ENCODE data around the gene MS4A6A. TPM values are rescaled to one million over a fixed set of nuclear protein-coding genes. Genes with fewer than 3 reads are reported as not detected.
A peak's percentile ranks its signal among the peaks of the same experiment; 100 is the strongest.

Gene MS4A6A
- total and polyA plus RNA-seq, 9 of the 15 experiments (the other 6 are each of a cell fraction or from before 2014, with no cell fraction given): 0.57 to 9.5 (median 4.2) TPM

- TF ChIP-seq ZNF592 (IDR thresholded peaks at IDR 0.05) (peak; percentile 62; the same call in 1 of the 2 replicates), GTF2F1 (IDR thresholded peaks at IDR 0.05; ENCODE audit: low read depth, low read length) (no peak), MYC (IDR thresholded peaks at IDR 0.05; ENCODE audit: low read depth, low read length) (0 out of 2 replicates have a peak, but pooled peaks have one; percentile 28), MYC (CRISPR knock-in tag; IDR thresholded peaks at IDR 0.05; ENCODE audit: borderline replicate concordance, low read depth) (no peak), MNT (conservative IDR thresholded peaks at IDR 0.05) (peak in 1 of 2 experiments; percentile 26; a peak in 1 of 4 replicates), TFAP4 (CRISPR knock-in tag; IDR thresholded peaks at IDR 0.05; ENCODE audit: borderline replicate concordance) (no peak), ZNF512 (tag; IDR thresholded peaks at IDR 0.05) (no peak), SNIP1 (IDR thresholded peaks at IDR 0.05; ENCODE audit: low read depth) (no peak), RUNX1 (IDR thresholded peaks at IDR 0.05; ENCODE audit: low read depth) (no peak), NFATC3 (IDR thresholded peaks at IDR 0.05) (no peak), FUS (optimal IDR thresholded peaks at IDR 0.05; ENCODE audit: low read depth, low read length) (no peak), CC2D1A (IDR thresholded peaks at IDR 0.05) (peak; percentile 56), FIP1L1 (IDR thresholded peaks at IDR 0.05; ENCODE audit: low read depth, low read length, poor library complexity, severe bottlenecking) (no peak), TEAD1 (CRISPR knock-in tag; IDR thresholded peaks at IDR 0.05) (0 out of 4 replicates have a peak, but pooled peaks of 1 of the 2 experiments have one; percentile 33), FOXJ2 (tag; IDR thresholded peaks at IDR 0.05) (no peak)
Measured at GRCh38 chr11:60193687-60194433, 11.0 kb upstream of the MS4A6A start (continued).

All from K562 (cell line).